Neural cell (in vitro differentiated cells): Measurements from ENCODE around the gene ECT2L.

Experiments used
- CTCF ChIP-seq: fragments of 450-650 bp; IDR thresholded peaks from 2 replicates; pipeline ENCODE4 v1.5.1; 2014; ENCODE audit warnings: antibody characterized with exemption, mild to moderate bottlenecking, moderate library complexity; ENCODE audit not compliant: poor library complexity, severe bottlenecking
- EP300 ChIP-seq: fragments of 450-650 bp; conservative IDR thresholded peaks from 2 replicates; pipeline ENCODE4 v1.6.1; 2014; ENCODE audit warnings: antibody characterized with exemption, mild to moderate bottlenecking, moderate library complexity; ENCODE audit not compliant: poor library complexity, severe bottlenecking
- EZH2 ChIP-seq: fragments of 200-600, 300-800 bp; shearing (Covaris generic), sonication (generic); IDR thresholded peaks from 2 replicates; pipeline ENCODE4 v1.6.1; 2014; ENCODE audit warnings: antibody characterized with exemption, low read length, borderline replicate concordance, mild to moderate bottlenecking; ENCODE audit not compliant: insufficient read depth, poor library complexity, severe bottlenecking
- MXI1 ChIP-seq: fragments of 450-650 bp; conservative IDR thresholded peaks from 2 replicates; pipeline ENCODE4 v1.6.1; 2014; ENCODE audit warnings: antibody characterized with exemption, mild to moderate bottlenecking; ENCODE audit not compliant: poor library complexity, severe bottlenecking
- POLR2AphosphoS5 ChIP-seq: IDR thresholded peaks from 2 replicates; pipeline ENCODE4 v1.6.1; 2012
- REST ChIP-seq: IDR thresholded peaks from 2 replicates; pipeline ENCODE4 v1.6.1; 2012; ENCODE audit warnings: borderline replicate concordance
- SMC3 ChIP-seq: fragments of 450-650 bp; conservative IDR thresholded peaks from 2 replicates; pipeline ENCODE4 v1.6.1; 2014; ENCODE audit warnings: antibody characterized with exemption, mild to moderate bottlenecking, moderate library complexity; ENCODE audit not compliant: poor library complexity
- TAF1 ChIP-seq: IDR thresholded peaks from 2 replicates; pipeline ENCODE4 v1.6.1; 2012; ENCODE audit warnings: low read depth

- TF ChIP-seq EZH2 (no peak), CTCF (no peak), POLR2AphosphoS5 (no peak), MXI1 (no peak), EP300 (no peak), TAF1 (no peak), REST (no peak), SMC3 (no peak)
Measured at GRCh38 chr6:138809677-138810076, 13.8 kb downstream of the ECT2L start.
